ENCODE measurements around the gene FILIP1L. TPM values are rescaled to one million over a fixed set of nuclear protein-coding genes. Genes with fewer than 3 reads are reported as not detected.

The FILIP1L gene
- polyA plus RNA-seq, 1 donor: 36.3 TPM

- Histone ChIP-seq H3K27ac (ENCODE audit: low read length) (no peak overlapping the region), H3K27me3 (ENCODE audit: control insufficient read depth, insufficient read depth, low read length) (no peaks in the 10 kb centered on the region), H3K4me1 (ENCODE audit: control insufficient read depth, insufficient read depth, low read length) (peaks cover 3% of the 10 kb centered on the region), H3K4me3 (ENCODE audit: low read length) (no peak overlapping the region), H3K36me3 (ENCODE audit: control insufficient read depth, insufficient read depth, low read length) (no peaks in the 10 kb centered on the region), H3K9me3 (ENCODE audit: control insufficient read depth, low read depth, low read length) (no peaks in the 10 kb centered on the region)
- WGBS (ENCODE audit: insufficient coverage, low lambda C conversion rate): 80% methylated on average over 2 of the region's 3 CpGs
- DNase-seq: no peak
Measured at GRCh38 chr3:99896482-99896881, 217.8 kb downstream of the FILIP1L start.

- H3K27me3 ChIP-seq (ENCODE audit: control insufficient read depth, insufficient read depth, low read length): no peaks in the 10 kb centered on the region
- DNase-seq: peak in 1 of 2 donors; percentile 31
- H3K4me1 ChIP-seq (ENCODE audit: control insufficient read depth, insufficient read depth, low read length): peaks cover 3% of the 10 kb centered on the region
- no peaks in the 10 kb centered on the region for H3K36me3 ChIP-seq (ENCODE audit: control insufficient read depth, insufficient read depth, low read length)
- H3K4me3 ChIP-seq (ENCODE audit: low read length): no peak overlapping the region
- no peaks in the 10 kb centered on the region for H3K9me3 ChIP-seq (ENCODE audit: control insufficient read depth, low read depth, low read length)
- 100% methylated on average over 1 of the region's 2 CpGs for WGBS (ENCODE audit: insufficient coverage, low lambda C conversion rate)
- peak overlapping the region; percentile 18 for H3K27ac ChIP-seq (ENCODE audit: low read length)
Measured at GRCh38 chr3:99895703-99896441, 218.4 kb downstream of the FILIP1L start.

GRCh38 chr3:99895131-99895696 lies 219.1 kb downstream of the FILIP1L start:
- Histone ChIP-seq H3K36me3 (ENCODE audit: control insufficient read depth, insufficient read depth, low read length) (no peaks in the 10 kb centered on the region), H3K4me3 (ENCODE audit: low read length) (no peak overlapping the region), H3K27me3 (ENCODE audit: control insufficient read depth, insufficient read depth, low read length) (no peaks in the 10 kb centered on the region), H3K9me3 (ENCODE audit: control insufficient read depth, low read depth, low read length) (no peaks in the 10 kb centered on the region), H3K4me1 (ENCODE audit: control insufficient read depth, insufficient read depth, low read length) (no peaks in the 10 kb centered on the region), H3K27ac (ENCODE audit: low read length) (no peak overlapping the region)
- no peak for DNase-seq
- 93% methylated on average over 2 of the region's 3 CpGs for WGBS (ENCODE audit: insufficient coverage, low lambda C conversion rate)

- H3K27ac ChIP-seq (ENCODE audit: low read length): no peak overlapping the region
- no peaks in the 10 kb centered on the region for H3K9me3 ChIP-seq (ENCODE audit: control insufficient read depth, low read depth, low read length)
- no peaks in the 10 kb centered on the region for H3K36me3 ChIP-seq (ENCODE audit: control insufficient read depth, insufficient read depth, low read length)
- DNase-seq: no peak
- no peaks in the 10 kb centered on the region for H3K4me1 ChIP-seq (ENCODE audit: control insufficient read depth, insufficient read depth, low read length)
- no peaks in the 10 kb centered on the region for H3K27me3 ChIP-seq (ENCODE audit: control insufficient read depth, insufficient read depth, low read length)
- H3K4me3 ChIP-seq (ENCODE audit: low read length): no peak overlapping the region
Measured at GRCh38 chr3:99892332-99892731, 222.0 kb downstream of the FILIP1L start.

- Histone ChIP-seq H3K27me3 (ENCODE audit: control insufficient read depth, insufficient read depth, low read length) (no peaks in the 10 kb centered on the region), H3K9me3 (ENCODE audit: control insufficient read depth, low read depth, low read length) (no peaks in the 10 kb centered on the region), H3K4me1 (ENCODE audit: control insufficient read depth, insufficient read depth, low read length) (no peaks in the 10 kb centered on the region), H3K27ac (ENCODE audit: low read length) (no peak overlapping the region), H3K4me3 (ENCODE audit: low read length) (no peak overlapping the region), H3K36me3 (ENCODE audit: control insufficient read depth, insufficient read depth, low read length) (no peaks in the 10 kb centered on the region)
- WGBS (ENCODE audit: insufficient coverage, low lambda C conversion rate): no CpG with 5 or more reads among the region's 2 CpGs
- DNase-seq: no peak
Measured at GRCh38 chr3:99891610-99892285, 222.6 kb downstream of the FILIP1L start.

- Histone ChIP-seq H3K27me3 (ENCODE audit: control insufficient read depth, insufficient read depth, low read length) (no peaks in the 10 kb centered on the region), H3K4me3 (ENCODE audit: low read length) (no peak overlapping the region), H3K36me3 (ENCODE audit: control insufficient read depth, insufficient read depth, low read length) (no peaks in the 10 kb centered on the region), H3K27ac (ENCODE audit: low read length) (no peak overlapping the region), H3K9me3 (ENCODE audit: control insufficient read depth, low read depth, low read length) (no peaks in the 10 kb centered on the region), H3K4me1 (ENCODE audit: control insufficient read depth, insufficient read depth, low read length) (peaks cover 12% of the 10 kb centered on the region)
- DNase-seq: no peak
- 100% methylated on average over 1 of the region's 3 CpGs for WGBS (ENCODE audit: insufficient coverage, low lambda C conversion rate)
Measured at GRCh38 chr3:99885851-99886250, 228.4 kb downstream of the FILIP1L start.

- Histone ChIP-seq H3K36me3 (ENCODE audit: control insufficient read depth, insufficient read depth, low read length) (no peaks in the 10 kb centered on the region), H3K27me3 (ENCODE audit: control insufficient read depth, insufficient read depth, low read length) (no peaks in the 10 kb centered on the region), H3K9me3 (ENCODE audit: control insufficient read depth, low read depth, low read length) (no peaks in the 10 kb centered on the region), H3K4me3 (ENCODE audit: low read length) (no peak overlapping the region), H3K27ac (ENCODE audit: low read length) (no peak overlapping the region), H3K4me1 (ENCODE audit: control insufficient read depth, insufficient read depth, low read length) (peaks cover 12% of the 10 kb centered on the region)
- 80% methylated on average over 1 of the region's 1 CpG for WGBS (ENCODE audit: insufficient coverage, low lambda C conversion rate)
- no peak for DNase-seq
Measured at GRCh38 chr3:99885085-99885484, 229.2 kb downstream of the FILIP1L start.

- H3K4me3 ChIP-seq (ENCODE audit: low read length): no peak overlapping the region
- H3K27me3 ChIP-seq (ENCODE audit: control insufficient read depth, insufficient read depth, low read length): no peaks in the 10 kb centered on the region
- no peaks in the 10 kb centered on the region for H3K36me3 ChIP-seq (ENCODE audit: control insufficient read depth, insufficient read depth, low read length)
- H3K9me3 ChIP-seq (ENCODE audit: control insufficient read depth, low read depth, low read length): no peaks in the 10 kb centered on the region
- H3K4me1 ChIP-seq (ENCODE audit: control insufficient read depth, insufficient read depth, low read length): peaks cover 12% of the 10 kb centered on the region
- 20% methylated on average over 1 of the region's 2 CpGs for whole genome bisulfite sequencing (ENCODE audit: insufficient coverage, low lambda C conversion rate)
- peak in 1 of 2 donors; percentile 24 for DNase-seq
- H3K27ac ChIP-seq (ENCODE audit: low read length): no peak overlapping the region
Measured at GRCh38 chr3:99884484-99884883, 229.8 kb downstream of the FILIP1L start.

GRCh38 chr3:99883693-99884092 lies 230.6 kb downstream of the FILIP1L start:
- H3K4me3 ChIP-seq (ENCODE audit: low read length): no peak overlapping the region
- no CpG with 5 or more reads among the region's 1 CpG for WGBS (ENCODE audit: insufficient coverage, low lambda C conversion rate)
- no peaks in the 10 kb centered on the region for H3K36me3 ChIP-seq (ENCODE audit: control insufficient read depth, insufficient read depth, low read length)
- no peaks in the 10 kb centered on the region for H3K9me3 ChIP-seq (ENCODE audit: control insufficient read depth, low read depth, low read length)
- DNase-seq: peak in 1 of 2 donors; percentile 11
- H3K4me1 ChIP-seq (ENCODE audit: control insufficient read depth, insufficient read depth, low read length): peaks cover 12% of the 10 kb centered on the region
- no peak overlapping the region for H3K27ac ChIP-seq (ENCODE audit: low read length)
- no peaks in the 10 kb centered on the region for H3K27me3 ChIP-seq (ENCODE audit: control insufficient read depth, insufficient read depth, low read length)

GRCh38 chr3:99883138-99883461 lies 231.2 kb downstream of the FILIP1L start:
- no peaks in the 10 kb centered on the region for H3K9me3 ChIP-seq (ENCODE audit: control insufficient read depth, low read depth, low read length)
- H3K27me3 ChIP-seq (ENCODE audit: control insufficient read depth, insufficient read depth, low read length): no peaks in the 10 kb centered on the region
- peaks cover 12% of the 10 kb centered on the region for H3K4me1 ChIP-seq (ENCODE audit: control insufficient read depth, insufficient read depth, low read length)
- H3K36me3 ChIP-seq (ENCODE audit: control insufficient read depth, insufficient read depth, low read length): no peaks in the 10 kb centered on the region
- no peak overlapping the region for H3K27ac ChIP-seq (ENCODE audit: low read length)
- 83% methylated on average over 1 of the region's 2 CpGs for WGBS (ENCODE audit: insufficient coverage, low lambda C conversion rate)
- H3K4me3 ChIP-seq (ENCODE audit: low read length): no peak overlapping the region
- no peak for DNase-seq

Data from large intestine (tissue), 3 donors.